ENCODE measurements around the gene NRL.
"Not testable (repeated sequence)": the region's sequence is repeated elsewhere in the genome, so short reads cannot be mapped to it uniquely, and the experiment has no call there.

NRL gene

DNA sequence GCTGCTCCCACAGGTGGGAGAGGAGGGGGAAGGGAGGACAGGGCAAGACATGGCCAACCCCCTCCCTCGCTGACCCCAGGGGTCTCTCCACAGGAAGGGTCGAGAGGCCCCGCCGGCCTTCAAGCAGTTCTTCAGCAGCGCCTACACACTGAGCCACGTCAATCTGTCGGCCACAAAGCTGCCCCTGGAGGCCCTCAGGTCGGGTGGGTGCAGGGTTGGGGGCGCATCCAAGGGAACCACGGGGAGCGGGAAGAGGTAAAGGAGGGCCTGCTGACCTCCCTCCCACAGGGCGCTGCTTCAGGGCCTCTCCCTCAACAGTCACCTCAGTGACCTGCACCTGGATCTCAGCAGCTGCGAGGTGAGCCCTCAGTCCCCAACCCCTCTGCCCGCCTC lies 56.9 kb downstream of the NRL start:
- Mint-ChIP-seq H3K27ac (no peak overlapping the region), H3K9me3 (no peaks in the 10 kb centered on the region), H3K4me3 (no peak overlapping the region), H3K4me1 (peaks cover 14% of the 10 kb centered on the region), H3K27me3 (peaks cover 17% of the 10 kb centered on the region), H3K36me3 (ENCODE audit: low read depth) (no peaks in the 10 kb centered on the region)
- ATAC-seq (no peak), DNase-seq (no peak)

DNA sequence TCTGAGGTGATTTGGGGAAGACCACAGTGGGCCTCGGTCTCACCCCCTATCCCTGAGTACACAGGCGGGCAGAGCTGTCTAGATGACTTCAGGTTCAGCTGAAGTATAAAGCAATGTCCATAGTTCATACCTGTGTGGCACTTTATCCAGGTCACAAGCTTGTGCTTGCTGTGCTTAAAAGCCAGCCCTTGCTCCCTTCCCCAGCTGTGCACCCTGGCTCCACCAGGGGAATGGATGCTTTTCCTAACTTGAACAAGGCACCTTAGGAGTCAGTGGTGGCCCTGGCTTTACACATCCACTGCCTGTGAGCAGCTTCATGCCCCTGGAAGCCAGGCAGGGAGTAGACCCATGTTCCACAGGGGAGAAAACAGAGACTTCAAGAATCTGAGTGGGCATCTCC lies 57.5 kb downstream of the NRL start:
- no peak overlapping the region for H3K27ac Mint-ChIP-seq
- H3K4me3 Mint-ChIP-seq, result no peak overlapping the region
- no peaks in the 10 kb centered on the region for H3K36me3 Mint-ChIP-seq (ENCODE audit: low read depth)
- no peaks in the 10 kb centered on the region for H3K9me3 Mint-ChIP-seq
- ATAC-seq, result no peak
- H3K4me1 Mint-ChIP-seq, result peaks cover 20% of the 10 kb centered on the region
- no peak for DNase-seq
- H3K27me3 Mint-ChIP-seq, result peaks cover 19% of the 10 kb centered on the region

DNA sequence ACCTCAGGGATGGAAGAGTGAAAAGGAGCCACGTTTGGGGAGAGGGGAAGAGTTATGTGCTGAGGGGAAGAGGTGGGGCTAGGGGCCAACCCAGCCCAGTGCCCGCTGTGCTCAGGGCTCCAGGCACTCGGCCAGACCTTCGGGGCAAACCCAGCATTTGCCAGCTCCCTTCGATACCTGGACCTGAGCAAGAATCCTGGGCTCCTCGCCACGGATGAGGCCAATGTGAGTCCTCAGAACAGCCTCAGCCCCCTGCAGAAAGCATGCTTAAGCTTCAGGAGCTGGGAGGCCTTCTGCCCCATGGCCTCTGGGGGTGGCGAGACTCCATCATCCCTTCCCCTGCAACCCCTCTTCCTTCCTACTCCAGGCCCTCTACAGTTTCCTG lies 58.0 kb downstream of the NRL start:
- no peak overlapping the region for H3K4me3 Mint-ChIP-seq

DNA sequence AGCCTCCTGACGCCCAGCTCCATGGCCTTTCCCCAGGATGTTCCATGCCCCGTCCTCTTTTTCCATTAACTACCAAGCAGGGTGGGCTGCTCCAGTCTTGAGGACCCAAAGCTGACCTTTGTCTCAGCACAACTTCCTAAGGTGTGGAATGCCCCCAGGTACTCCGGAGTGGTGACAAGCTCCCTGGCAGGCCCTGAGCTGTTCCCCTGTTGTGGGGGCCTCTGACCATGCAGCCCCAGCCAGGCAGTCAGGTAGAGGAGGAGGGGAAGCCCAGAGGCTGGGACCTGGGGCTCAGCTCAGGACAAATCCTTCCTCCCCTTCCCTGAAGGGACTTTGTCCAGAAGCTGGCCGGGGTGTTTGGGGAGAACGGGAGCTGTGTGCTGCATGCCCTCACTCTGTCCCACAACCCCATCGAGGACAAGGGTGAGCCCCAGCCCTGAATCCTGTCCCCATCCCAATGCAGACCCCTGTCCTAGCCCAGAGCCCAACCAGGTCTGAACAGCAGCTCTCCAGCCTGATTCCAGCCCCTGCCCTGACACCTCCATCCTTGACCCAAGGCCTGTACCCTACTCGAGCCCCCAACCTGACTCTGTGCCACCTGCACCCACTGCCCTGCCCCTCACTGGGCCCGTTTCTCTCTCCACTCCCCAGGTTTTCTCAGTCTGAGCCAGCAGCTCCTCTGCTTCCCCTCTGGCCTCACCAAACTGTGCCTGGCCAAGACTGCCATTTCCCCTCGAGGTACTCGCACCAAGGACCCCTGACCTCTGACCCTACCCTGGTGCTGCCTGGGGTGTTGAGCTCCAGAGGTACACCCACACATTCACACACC lies 58.6 kb downstream of the NRL start:
- DNase-seq (no peak), ATAC-seq (no peak)
- Mint-ChIP-seq H3K27me3 (peaks cover 20% of the 10 kb centered on the region), H3K27ac (no peak overlapping the region), H3K4me3 (no peak overlapping the region), H3K36me3 (ENCODE audit: low read depth) (no peaks in the 10 kb centered on the region), H3K9me3 (no peaks in the 10 kb centered on the region), H3K4me1 (peaks cover 25% of the 10 kb centered on the region)

More for the DNA sequence above, 58.0 kb downstream of the NRL start:
- Mint-ChIP-seq H3K4me1 (peaks cover 21% of the 10 kb centered on the region), H3K9me3 (no peaks in the 10 kb centered on the region), H3K27me3 (peaks cover 19% of the 10 kb centered on the region), H3K36me3 (ENCODE audit: low read depth) (no peaks in the 10 kb centered on the region), H3K27ac (no peak overlapping the region)
- DNase-seq (no peak), ATAC-seq (no peak)

DNA sequence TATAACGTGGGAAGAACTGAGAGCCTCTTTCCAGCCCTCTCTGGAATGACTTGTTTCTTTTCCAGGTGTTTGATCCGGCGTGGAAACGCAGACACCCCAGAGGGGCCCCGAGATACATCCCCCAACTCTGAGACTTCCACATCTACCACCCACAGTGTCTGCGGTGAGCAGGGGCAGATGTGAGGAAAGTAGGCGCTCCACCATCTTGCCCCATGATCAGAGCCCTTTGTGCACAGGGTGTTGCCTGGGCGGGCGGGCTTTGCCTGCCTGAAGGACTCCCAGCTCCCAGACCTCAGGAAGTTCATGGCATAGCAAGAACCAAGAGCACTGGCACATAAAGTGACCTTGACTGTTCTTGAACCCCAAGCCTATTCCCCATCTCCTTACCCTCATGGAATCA lies 60.1 kb downstream of the NRL start:
- Mint-ChIP-seq H3K4me1 (peaks cover 28% of the 10 kb centered on the region), H3K27me3 (peaks cover 29% of the 10 kb centered on the region), H3K9me3 (no peaks in the 10 kb centered on the region), H3K36me3 (ENCODE audit: low read depth) (no peaks in the 10 kb centered on the region), H3K4me3 (no peak overlapping the region), H3K27ac (no peak overlapping the region)
- no peak for ATAC-seq
- DNase-seq, result no peak

DNA sequence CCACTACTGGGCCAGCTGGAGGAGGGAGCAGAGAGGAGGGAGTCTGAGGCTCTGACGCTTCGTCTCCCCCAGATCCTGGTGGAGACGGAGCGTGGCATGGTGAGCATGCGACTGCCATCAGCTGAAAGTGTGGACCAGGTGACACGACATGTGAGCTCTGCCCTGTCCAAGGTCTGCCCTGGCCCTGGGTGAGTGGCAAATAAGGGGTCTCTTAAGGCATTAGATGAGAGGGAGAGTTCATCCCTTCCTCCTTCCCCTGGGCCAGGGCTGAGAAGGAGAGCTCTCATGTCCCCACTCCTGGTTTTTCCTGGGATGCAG lies 60.5 kb downstream of the NRL start:
- no peak overlapping the region for H3K27ac Mint-ChIP-seq
- no peak overlapping the region for H3K4me3 Mint-ChIP-seq
- H3K4me1 Mint-ChIP-seq, result peaks cover 28% of the 10 kb centered on the region
- H3K36me3 Mint-ChIP-seq (ENCODE audit: low read depth), result no peaks in the 10 kb centered on the region
- no peaks in the 10 kb centered on the region for H3K9me3 Mint-ChIP-seq
- H3K27me3 Mint-ChIP-seq, result peaks cover 29% of the 10 kb centered on the region
- no peak for ATAC-seq
- no peak for DNase-seq

DNA sequence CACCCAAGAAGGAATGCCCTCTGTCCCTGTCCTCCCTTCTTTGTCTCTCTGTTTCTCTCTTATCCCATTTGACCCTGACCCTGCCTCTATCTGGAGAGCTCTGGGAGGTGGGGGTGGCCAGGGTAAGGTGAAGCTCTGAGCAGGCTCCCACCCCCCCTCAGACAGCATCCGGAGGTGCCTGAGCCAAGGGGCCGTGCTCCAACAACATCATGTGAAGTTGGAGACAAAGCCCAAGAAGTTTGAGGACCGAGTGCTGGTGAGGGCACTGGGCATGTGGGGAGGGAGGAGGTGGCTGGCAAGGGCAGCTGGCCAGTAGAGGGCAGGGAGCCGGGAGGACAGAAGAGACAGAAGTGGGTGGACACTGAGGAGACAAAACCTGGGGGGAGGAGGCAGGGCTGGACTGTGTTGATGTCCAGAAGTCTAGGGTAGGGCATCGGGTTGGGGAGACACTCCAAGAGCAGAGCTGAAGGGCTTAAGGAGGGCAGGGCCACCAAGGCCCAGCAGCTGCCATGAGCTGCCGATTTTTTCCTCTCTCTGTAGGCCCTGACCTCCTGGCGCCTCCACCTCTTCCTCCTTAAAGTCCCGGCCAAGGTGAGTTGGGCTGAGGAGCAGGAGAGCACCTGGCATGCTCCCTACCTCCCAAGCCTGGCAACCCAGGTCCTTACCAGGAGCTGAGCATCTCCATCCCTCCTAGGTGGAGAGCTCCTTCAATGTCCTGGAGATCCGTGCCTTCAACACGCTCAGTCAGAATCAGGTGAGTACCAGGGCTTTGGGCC lies 61.0 kb downstream of the NRL start:
- ATAC-seq, result peak; percentile 1
- peaks cover 31% of the 10 kb centered on the region for H3K27me3 Mint-ChIP-seq
- no peaks in the 10 kb centered on the region for H3K9me3 Mint-ChIP-seq
- no peaks in the 10 kb centered on the region for H3K36me3 Mint-ChIP-seq (ENCODE audit: low read depth)
- DNase-seq, result no peak
- peaks cover 30% of the 10 kb centered on the region for H3K4me1 Mint-ChIP-seq
- H3K4me3 Mint-ChIP-seq, result peak overlapping the region; percentile 74
- peak overlapping the region; percentile 75 for H3K27ac Mint-ChIP-seq

DNA sequence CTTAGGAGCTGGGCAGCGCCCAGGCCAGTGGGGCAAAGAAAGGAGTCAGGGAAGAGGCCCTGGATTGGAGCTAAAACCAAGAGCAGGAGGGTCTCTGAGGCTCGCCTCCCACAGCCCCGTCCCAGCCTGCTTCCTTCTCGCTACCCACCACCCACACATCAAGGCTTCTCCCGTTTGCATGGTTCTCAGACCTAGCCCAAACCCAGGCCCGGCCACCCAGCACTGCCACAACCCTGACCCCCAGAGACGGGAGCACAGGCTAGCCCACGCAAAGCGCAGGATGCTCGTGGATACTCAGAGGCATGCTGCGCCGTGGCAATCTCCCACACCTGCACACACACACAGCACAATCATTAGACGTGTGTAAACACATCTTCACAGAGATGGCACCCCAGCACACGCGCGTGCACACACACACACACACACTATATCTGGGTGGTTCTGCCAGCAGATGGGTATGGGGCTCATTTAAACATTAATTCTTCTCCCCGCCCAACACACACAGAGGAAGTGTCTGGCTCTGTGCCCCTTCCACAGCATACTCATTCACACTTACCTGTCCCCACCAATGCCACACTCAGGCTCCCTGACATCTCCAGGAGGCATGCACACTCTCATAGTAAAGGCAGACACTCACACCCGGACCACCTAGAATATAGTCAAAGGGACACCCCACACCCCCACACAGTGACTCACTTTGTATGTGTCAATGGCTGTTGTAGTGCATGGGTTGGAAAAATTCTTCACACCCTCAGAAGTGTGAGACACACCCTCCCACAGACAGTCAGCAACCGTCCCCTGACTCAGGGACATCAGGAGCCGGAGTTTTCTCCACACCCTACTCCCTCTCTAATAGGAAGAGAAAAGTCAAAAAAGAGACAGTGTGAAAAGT lies 61.8 kb downstream of the NRL start:
- Mint-ChIP-seq H3K27ac (peak overlapping the region; percentile 75), H3K4me1 (peaks cover 30% of the 10 kb centered on the region), H3K9me3 (no peaks in the 10 kb centered on the region), H3K36me3 (ENCODE audit: low read depth) (no peaks in the 10 kb centered on the region), H3K27me3 (peaks cover 31% of the 10 kb centered on the region), H3K4me3 (peak overlapping the region; percentile 74)
- peak; percentile 67 for DNase-seq
- ATAC-seq, result peak; percentile 94

DNA sequence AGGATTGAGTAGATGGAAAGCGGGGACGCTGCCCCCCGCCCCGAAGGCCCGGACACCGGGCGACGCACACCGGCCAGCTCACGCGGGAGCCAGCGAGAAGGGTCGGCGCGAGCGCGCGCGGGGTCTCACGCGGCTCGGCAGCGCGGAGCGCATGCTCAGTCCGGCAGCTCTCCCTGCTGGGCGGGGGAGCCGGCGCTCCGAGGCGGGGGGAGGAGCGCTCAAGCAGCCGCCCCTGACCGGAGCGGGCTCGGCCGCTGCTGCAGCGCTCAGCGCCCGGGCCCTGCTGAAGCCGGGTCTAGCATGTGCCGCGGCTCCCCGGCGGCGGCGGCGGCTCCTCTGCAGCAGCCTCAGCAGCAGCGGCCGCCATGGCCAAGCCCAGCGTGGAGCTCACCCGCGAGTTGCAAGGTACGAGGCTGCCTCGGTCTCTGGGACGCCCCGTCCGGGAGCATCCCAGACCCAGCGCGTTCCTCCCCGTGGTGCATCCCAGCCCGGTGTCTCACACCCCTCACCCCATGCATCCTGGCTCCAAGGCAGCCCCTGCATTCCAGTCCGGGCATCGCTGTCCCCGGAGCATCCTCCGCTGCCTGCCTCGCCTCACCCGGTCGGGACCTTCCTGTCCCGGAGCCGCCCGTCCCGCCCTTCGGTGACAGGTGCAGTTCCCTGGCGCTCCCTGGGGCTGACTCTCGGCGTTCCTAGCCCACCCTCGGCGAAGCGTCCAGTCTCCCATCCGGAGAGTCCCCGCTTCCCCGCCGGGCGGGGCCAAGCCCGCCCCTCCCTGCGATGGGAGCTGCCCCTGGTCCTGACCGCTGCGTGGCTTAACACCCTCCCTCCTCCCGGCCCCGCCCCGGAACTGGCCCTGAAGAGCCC lies 62.7 kb downstream of the NRL start, which contains the start of gene CARMIL3:
CARMIL3 (plus strand) TSS at position 221 of the 867 bp plus-strand sequence; CDS start at position 366, 145 bp downstream.
- Mint-ChIP-seq H3K27me3 (peaks cover 31% of the 10 kb centered on the region), H3K9me3 (no peaks in the 10 kb centered on the region), H3K27ac (peak within 1 kb of the TSS; percentile 75), H3K4me3 (peak within 1 kb of the TSS; percentile 74), H3K4me1 (peaks cover 30% of the 10 kb centered on the region), H3K36me3 (ENCODE audit: low read depth) (no peaks in the 10 kb centered on the region)
- ATAC-seq, result peak; percentile 24
- DNase-seq, result peak; percentile 71

DNA sequence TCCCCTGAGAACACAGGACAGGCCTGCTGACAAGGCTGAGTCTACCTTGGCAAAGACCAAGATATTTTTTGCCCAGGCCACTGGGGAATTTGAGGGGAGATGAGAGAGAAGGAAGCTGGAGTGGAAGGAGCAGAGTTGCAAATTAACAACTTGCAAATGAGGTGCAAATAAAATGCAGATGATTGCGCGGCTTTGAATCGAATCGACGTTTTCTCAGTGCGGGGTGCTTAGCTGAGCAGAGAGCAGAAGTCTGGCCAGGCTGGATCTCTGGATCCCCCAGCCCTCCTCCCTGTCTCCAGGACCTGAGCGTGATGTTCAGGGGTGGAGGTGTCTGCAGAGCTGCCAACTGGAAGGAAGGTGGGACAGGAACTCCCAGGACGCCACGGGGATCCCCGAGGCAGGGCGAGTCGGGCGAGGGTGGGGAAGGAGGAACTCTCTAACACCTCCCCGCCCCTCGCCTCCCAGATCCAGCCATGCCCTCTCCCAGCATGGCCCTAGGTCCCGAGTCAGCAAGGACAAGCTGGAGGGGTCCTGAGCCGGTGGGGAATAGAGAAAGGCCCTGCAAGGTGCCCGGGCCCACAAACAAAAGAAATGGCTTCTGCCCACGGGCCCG lies 63.5 kb downstream of the NRL start:
- peak overlapping the region; percentile 70 for H3K4me3 Mint-ChIP-seq
- H3K36me3 Mint-ChIP-seq (ENCODE audit: low read depth), result no peaks in the 10 kb centered on the region
- H3K27ac Mint-ChIP-seq, result peak overlapping the region; percentile 68
- H3K4me1 Mint-ChIP-seq, result peaks cover 30% of the 10 kb centered on the region
- H3K9me3 Mint-ChIP-seq, result no peaks in the 10 kb centered on the region
- no peak for ATAC-seq
- DNase-seq, result no peak
- peaks cover 27% of the 10 kb centered on the region for H3K27me3 Mint-ChIP-seq

DNA sequence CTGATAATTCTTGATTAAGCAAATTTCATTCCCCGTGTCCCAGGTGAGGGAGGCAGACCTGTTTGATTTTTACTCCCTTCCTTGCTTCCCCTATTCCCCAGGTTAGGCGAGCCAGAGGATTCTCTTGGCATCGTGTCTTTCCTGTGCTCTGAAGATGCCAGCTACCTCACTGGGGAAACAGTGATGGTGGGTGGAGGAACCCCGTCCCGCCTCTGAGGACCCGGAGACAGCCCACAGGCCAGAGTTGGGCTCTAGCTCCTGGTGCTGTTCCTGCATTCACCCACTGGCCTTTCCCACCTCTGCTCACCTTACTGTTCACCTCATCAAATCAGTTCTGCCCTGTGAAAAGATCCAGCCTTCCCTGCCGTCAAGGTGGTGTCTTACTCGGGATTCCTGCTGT lies 64.0 kb downstream of the NRL start:
- Mint-ChIP-seq H3K27ac (peak overlapping the region; percentile 68), H3K27me3 (peaks cover 26% of the 10 kb centered on the region), H3K4me1 (peaks cover 30% of the 10 kb centered on the region), H3K4me3 (peak overlapping the region; percentile 70)
- not testable (repeated sequence) for H3K9me3 Mint-ChIP-seq; H3K36me3 Mint-ChIP-seq (ENCODE audit: low read depth); DNase-seq; ATAC-seq

DNA sequence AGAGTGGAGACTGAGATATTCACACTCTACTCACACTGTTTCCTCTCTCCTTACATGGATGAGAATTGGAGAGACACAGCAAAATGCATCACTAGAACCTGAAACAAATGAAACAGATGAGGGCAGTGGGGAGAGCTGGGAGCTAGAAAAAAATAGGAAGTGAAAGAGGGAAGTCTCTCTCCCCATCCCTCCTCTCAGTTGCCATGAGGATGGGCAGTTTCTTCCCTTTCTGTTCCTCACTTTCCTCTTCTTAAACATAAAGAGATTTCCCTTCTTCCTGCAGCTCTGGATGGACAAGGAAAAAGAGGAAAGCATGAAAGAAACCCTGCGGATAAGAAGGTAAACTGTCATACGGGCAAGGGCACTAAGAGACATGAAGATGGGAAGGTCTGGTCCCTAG lies 65.7 kb downstream of the NRL start:
- not testable (repeated sequence) for H3K27ac Mint-ChIP-seq; H3K4me3 Mint-ChIP-seq; H3K36me3 Mint-ChIP-seq (ENCODE audit: low read depth); DNase-seq; ATAC-seq; H3K9me3 Mint-ChIP-seq
- Mint-ChIP-seq H3K27me3 (peaks cover 21% of the 10 kb centered on the region), H3K4me1 (peaks cover 36% of the 10 kb centered on the region)

DNA sequence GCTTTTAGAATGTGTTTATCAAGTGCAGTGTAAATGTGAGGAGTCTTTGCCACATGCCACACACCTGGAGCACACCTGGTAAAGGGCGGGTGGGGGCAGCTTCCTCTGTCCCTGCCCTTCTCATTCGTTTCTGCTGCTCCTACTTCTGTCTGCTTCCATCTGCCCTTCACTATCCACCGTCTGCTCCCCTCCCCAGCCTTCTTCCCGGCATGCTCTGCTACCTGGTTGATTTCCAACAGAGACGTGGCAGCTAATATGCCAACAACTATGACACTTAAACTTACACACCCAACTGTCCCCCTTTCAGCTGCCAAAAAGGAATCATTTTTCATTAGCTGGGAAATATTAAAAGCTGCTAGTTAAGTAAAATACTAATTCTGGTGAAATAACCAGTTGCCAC lies 72.0 kb downstream of the NRL start:
- no peak overlapping the region for H3K27ac Mint-ChIP-seq
- no peaks in the 10 kb centered on the region for H3K36me3 Mint-ChIP-seq (ENCODE audit: low read depth)
- no peak for DNase-seq
- no peaks in the 10 kb centered on the region for H3K9me3 Mint-ChIP-seq
- ATAC-seq, result no peak
- no peak overlapping the region for H3K4me3 Mint-ChIP-seq
- H3K27me3 Mint-ChIP-seq, result peaks cover 3% of the 10 kb centered on the region
- peaks cover 11% of the 10 kb centered on the region for H3K4me1 Mint-ChIP-seq
